HT1080 (cell line): Measurements from ENCODE around the gene CT45A10. TPM values are rescaled to one million over a fixed set of nuclear protein-coding genes. Genes with fewer than 3 reads are reported as not detected.
"Not testable (repeated sequence)": the region's sequence is repeated elsewhere in the genome, so short reads cannot be mapped to it uniquely, and the experiment has no call there.

Source experiments
- DNase-seq: peaks from one replicate; pipeline ENCODE4 v3.0.0-alpha.2; 2015; ENCODE audit warnings: low read depth
- polyA plus RNA-seq, 2 experiments: library from polyadenylated mRNA; depleted of rRNA; stranded (reverse); fragments of >200 nt; gene quantifications; 2 replicates each; pipeline ENCODE4 v1.2.3, GENCODE V29; 2015
- total RNA-seq: library from RNA; depleted of rRNA; stranded (reverse); fragments of >200 nt; shearing (Covaris generic); gene quantifications from 2 replicates; pipeline ENCODE4 v1.2.3, GENCODE V29; 2014; rRNA removed

CT45A10 gene, protein sequence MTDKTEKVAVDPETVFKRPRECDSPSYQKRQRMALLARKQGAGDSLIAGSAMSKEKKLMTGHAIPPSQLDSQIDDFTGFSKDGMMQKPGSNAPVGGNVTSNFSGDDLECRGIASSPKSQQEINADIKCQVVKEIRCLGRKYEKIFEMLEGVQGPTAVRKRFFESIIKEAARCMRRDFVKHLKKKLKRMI
- 30.6 and 42.2 TPM in 2 replicates for total RNA-seq
- 24.3 and 34.6 TPM in 2 replicates for polyA plus RNA-seq (2015; cell fraction: cytosol; rRNA removed)
- polyA plus RNA-seq (2015; cell fraction: nucleus; rRNA removed): 20.9 and 26.2 TPM in 2 replicates

- peak; percentile 97 for DNase-seq
Measured at GRCh38 chrX:135893294-135893817, at the start of gene CT45A10, which contains the start of gene SAGE1. TSS of gene CT45A10 (minus strand) at chrX:135893444. CDS start at chrX:135885344, 8,100 bp downstream. TSS of gene SAGE1 (plus strand) at chrX:135893716. CDS start at chrX:135896243, 2,527 bp downstream.

- DNase-seq: peak; percentile 34
Measured at GRCh38 chrX:135931644-135932487, 38.6 kb upstream of the CT45A10 start.

- no peak for DNase-seq
Measured at GRCh38 chrX:135927897-135928296, 34.7 kb upstream of the CT45A10 start.

DNA sequence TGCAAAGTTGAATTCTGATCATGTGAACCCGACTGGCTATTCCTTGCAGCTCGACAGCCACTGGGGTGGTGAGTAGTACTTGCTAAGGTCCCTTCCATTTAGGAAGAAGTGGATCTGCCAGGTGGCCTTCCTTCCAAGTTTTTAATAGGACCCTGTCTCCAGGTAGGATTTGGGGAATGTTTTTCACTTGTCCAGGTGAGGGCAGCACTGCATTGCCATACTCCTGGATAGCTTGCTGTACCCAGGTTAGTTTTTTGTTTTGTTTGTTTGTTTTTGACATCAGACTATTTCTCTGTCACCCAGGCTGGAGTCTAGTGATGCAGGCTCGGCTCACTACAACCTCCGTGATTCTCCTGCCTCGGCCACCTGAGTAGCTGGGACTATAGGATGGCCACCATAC, 30.1 kb upstream of the CT45A10 start:
- DNase-seq: no peak

GRCh38 chrX:135920516-135920915, 27.3 kb upstream of the CT45A10 start:
- not testable (repeated sequence) for DNase-seq

GRCh38 chrX:135914404-135914803, 21.2 kb upstream of the CT45A10 start:
- DNase-seq: no peak

DNA sequence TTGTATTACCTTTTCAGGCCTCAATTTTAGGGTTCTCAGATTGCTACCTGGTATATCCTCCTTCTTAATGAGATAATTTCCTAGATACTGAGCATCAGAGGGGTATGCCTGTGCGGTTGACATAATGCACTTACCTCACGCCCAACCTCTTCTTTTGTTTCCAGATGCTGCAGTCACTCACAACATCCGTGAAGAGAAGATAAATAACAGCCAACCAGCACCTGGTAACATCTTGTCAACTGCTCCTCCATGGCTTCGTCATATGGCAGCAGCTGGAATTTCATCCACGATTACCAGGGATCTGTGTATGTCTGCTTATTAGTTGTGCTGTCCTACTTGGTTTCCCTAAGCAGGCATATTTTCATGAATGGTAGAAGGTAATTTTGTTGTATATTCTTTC, 17.0 kb upstream of the CT45A10 start:
- DNase-seq: no peak

- peak; percentile 2 for DNase-seq
Measured at GRCh38 chrX:135892781-135893180, 463 bp downstream of the CT45A10 start.

DNA sequence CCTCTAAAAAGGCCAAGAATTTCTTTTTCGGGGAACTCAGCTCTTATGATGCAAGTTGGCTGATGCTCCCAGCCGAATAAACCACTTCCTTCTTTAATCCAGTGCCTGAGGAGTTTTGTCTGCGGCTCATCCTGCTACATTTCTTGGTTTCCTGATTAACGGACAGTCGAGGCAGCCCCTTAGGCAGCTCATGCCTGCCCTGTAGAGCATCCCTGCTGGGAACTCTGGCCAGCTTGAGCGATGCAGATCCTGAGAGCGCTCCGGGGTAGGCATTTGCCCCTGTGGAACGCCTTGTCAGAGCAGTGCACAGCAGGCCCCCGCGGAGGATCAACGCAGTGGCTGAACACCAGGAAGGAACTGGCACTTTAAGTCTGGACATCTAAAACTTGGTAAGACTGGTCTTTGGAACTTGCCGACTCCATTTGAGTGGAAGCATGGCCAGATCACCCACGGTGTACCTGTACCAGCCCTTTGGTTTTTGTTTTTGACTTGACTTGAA, 3.1 kb downstream of the CT45A10 start:
- no peak for DNase-seq

DNA sequence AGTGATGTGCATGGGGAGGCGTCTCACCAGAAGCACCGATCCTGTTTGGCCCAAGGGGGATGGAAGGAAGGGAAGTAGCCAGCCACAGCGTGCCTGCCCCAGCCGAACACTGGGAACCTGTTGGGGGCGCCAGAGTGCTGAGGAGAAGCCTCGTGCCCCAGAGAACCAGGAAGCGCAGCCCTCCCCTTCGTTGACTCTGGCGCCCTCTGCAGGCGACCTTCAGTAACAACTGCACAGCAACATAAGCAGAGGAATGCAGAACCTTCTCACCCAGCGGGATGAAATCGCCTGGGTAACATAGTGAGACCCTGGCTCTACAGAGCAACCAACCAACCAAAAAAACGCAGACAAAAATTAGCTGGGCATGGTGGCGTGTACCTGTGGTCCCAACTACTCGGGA, 4.3 kb downstream of the CT45A10 start:
- DNase-seq: not testable (repeated sequence)

DNA sequence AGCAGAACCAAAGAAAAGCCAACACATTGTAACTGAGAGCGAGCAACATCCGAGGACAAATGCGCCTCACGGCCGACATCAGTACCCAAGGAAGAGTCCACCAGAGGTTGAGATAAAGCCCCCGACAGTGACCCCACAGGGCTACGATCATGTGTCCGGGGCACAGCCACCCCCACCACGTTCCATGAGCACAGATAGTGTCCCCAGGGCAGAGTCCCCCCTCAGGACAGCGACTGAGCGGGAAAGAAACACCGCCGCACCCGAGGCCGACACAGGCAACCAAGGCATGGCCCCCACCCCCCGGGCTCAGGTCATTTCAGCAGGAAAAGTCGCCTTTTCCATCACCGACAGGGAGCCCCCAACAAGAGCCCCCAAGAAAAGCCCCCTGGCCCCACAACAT, 5.0 kb downstream of the CT45A10 start:
- DNase-seq: not testable (repeated sequence)

GRCh38 chrX:135882741-135883140, 10.5 kb downstream of the CT45A10 start:
- not testable (repeated sequence) for DNase-seq

- DNase-seq: not testable (repeated sequence)
Measured at GRCh38 chrX:135871712-135872111, 21.5 kb downstream of the CT45A10 start, which contains the start of gene CT45A9. TSS of gene CT45A9 (minus strand) at chrX:135871812. CDS start at chrX:135868061, 3,751 bp downstream.

DNA sequence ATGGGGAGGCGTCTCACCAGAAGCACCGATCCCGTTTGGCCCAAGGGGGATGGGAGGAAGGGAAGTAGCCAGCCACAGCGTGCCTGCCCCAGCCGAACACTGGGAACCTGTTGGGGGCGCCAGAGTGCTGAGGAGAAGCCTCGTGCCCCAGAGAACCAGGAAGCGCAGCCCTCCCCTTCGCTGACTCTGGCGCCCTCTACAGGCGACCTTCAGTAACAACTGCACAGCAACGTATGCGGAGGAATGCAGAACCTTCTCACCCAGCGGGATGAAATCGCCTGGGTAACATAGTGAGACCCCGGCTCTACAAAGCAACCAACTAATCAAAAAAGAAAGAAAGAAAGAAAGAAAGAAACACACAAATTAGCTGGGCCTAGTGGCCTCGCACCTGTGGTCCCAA, 38.8 kb downstream of the CT45A10 start, which contains the start of gene CT45A8:
Gene CT45A8, minus strand, starts transcription at position 101 of the 400 bp plus-strand sequence. CDS start 3,755 bp downstream, outside the sequence.
- DNase-seq: not testable (repeated sequence)

GRCh38 chrX:135837180-135837579, 56.1 kb downstream of the CT45A10 start, which contains the start of gene CT45A7:
TSS of gene CT45A7 (minus strand) at chrX:135837280. CDS start at chrX:135833533, 3,747 bp downstream.
- not testable (repeated sequence) for DNase-seq

Other genes with a start within 250 kb of the CT45A10 start
- 46.8 and 61.1 TPM in 2 replicates for gene CT45A1, start 179.8 kb downstream of the CT45A10 start, total RNA-seq
- 0.24 and 0.47 TPM in 2 replicates for gene CT45A3, start 125.3 kb downstream of the CT45A10 start, total RNA-seq
- 4.1 and 5.8 TPM in 2 replicates for gene CT45A5, start 107.9 kb downstream of the CT45A10 start, total RNA-seq
- gene CT45A6, start 90.7 kb downstream of the CT45A10 start, total RNA-seq: not detected in 2 replicates
- gene CT45A2, start 73.4 kb downstream of the CT45A10 start, total RNA-seq: 14.2 and 28.2 TPM in 2 replicates
- gene CT45A7, start 56.2 kb downstream of the CT45A10 start, total RNA-seq: not detected in 2 replicates
- gene CT45A8, start 38.9 kb downstream of the CT45A10 start, total RNA-seq: 13.6 TPM in 1 of 2 replicates, not detected in the other
- gene CT45A9, start 21.6 kb downstream of the CT45A10 start, total RNA-seq: 13.7 TPM in 1 of 2 replicates, not detected in the other
- 5.3 and 6.9 TPM in 2 replicates for gene SAGE1, start 272 bp upstream of the CT45A10 start, total RNA-seq
- 11.5 and 16.4 TPM in 2 replicates for gene MMGT1, start 80.5 kb upstream of the CT45A10 start, total RNA-seq
- 10.2 and 13.7 TPM in 2 replicates for gene SLC9A6, start 92.0 kb upstream of the CT45A10 start, total RNA-seq